GM23248 (cell line): ENCODE results near the gene BBS1.

Experiments used
- EZH2 ChIP-seq: fragments of 200-600 bp; sonication (generic); IDR thresholded peaks from 2 replicates; pipeline ENCODE4 v1.6.1; 2018; ENCODE audit warnings: antibody characterized with exemption, mild to moderate bottlenecking; ENCODE audit not compliant: insufficient read depth, poor library complexity, severe bottlenecking
- EZH2phosphoT487 ChIP-seq: fragments of 200-600 bp; sonication (generic); IDR thresholded peaks from 2 replicates; pipeline ENCODE4 v1.6.1; 2018; ENCODE audit warnings: antibody characterized with exemption, moderate library complexity, mild to moderate bottlenecking, low read depth; ENCODE audit not compliant: insufficient read depth

- TF ChIP-seq EZH2 (no peak), EZH2phosphoT487 (no peak)
Measured at GRCh38 chr11:66568124-66568916, 57.9 kb downstream of the BBS1 start, which contains the start of gene CTSF.
